ENCODE results near the gene MTO1.
A peak's percentile ranks its signal among the peaks of the same experiment; 100 is the strongest.
"Not testable (repeated sequence)": the region's sequence is repeated elsewhere in the genome, so short reads cannot be mapped to it uniquely, and the experiment has no call there.

MTO1 gene, protein sequence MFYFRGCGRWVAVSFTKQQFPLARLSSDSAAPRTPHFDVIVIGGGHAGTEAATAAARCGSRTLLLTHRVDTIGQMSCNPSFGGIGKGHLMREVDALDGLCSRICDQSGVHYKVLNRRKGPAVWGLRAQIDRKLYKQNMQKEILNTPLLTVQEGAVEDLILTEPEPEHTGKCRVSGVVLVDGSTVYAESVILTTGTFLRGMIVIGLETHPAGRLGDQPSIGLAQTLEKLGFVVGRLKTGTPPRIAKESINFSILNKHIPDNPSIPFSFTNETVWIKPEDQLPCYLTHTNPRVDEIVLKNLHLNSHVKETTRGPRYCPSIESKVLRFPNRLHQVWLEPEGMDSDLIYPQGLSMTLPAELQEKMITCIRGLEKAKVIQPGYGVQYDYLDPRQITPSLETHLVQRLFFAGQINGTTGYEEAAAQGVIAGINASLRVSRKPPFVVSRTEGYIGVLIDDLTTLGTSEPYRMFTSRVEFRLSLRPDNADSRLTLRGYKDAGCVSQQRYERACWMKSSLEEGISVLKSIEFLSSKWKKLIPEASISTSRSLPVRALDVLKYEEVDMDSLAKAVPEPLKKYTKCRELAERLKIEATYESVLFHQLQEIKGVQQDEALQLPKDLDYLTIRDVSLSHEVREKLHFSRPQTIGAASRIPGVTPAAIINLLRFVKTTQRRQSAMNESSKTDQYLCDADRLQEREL

DNA sequence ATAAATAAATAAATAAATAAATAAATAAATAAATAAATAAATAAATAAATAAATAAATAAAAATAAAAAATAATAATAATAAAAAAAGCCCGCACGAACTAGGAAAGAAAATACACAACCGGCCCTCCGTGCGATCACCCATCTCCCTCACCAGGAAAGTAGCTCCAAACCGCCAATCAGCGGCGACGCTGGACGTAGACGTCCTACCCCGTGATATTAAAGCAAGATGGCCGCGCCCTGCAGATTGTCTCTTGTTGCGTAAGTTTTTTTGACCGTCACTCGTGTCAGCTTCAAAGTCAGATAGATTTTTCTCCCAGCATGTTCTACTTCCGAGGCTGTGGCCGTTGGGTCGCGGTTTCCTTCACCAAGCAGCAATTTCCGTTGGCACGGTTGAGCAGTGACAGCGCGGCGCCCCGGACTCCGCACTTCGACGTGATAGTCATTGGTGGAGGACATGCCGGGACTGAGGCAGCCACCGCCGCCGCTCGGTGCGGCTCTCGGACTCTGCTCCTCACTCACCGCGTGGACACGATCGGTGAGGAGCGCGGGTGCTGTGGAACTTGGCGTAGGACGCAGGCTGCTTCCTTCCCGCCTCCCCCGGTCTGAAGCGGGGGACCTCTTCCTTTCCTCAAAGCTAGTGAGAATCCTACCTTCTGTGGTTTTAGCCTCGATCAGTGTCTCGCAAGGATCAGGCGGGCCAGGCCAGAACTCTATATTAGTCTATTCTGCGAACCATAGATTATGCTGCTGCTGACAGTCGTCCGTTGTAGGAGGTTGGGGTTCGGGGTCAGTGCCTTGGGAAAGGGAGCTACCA, at the start of gene MTO1:
Gene MTO1, plus strand, starts transcription at position 201 of the 814 bp plus-strand sequence. Its CDS starts 118 bp downstream, at position 319.
- DNase-seq (ENCODE audit: low spot score): peak; percentile 91

DNA sequence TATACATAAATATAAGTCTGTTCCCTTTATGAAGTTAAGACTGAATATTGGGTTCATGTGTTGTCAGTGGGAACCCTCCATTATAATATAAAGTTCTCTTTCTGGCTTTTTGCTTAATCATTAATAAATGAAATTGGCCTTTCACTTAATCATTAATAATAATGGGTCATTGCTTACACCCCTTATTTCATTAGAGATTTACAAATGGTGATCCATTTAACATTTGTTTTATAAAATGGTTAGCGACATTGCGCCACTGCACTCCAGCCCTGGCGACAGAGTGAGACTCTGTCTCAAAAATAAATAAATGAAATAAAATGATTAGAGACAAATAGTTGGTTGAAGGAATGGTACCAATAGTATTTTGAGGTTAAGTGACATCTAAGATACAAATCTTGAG, 48.4 kb upstream of the MTO1 start:
- DNase-seq (ENCODE audit: low spot score): no peak

DNA sequence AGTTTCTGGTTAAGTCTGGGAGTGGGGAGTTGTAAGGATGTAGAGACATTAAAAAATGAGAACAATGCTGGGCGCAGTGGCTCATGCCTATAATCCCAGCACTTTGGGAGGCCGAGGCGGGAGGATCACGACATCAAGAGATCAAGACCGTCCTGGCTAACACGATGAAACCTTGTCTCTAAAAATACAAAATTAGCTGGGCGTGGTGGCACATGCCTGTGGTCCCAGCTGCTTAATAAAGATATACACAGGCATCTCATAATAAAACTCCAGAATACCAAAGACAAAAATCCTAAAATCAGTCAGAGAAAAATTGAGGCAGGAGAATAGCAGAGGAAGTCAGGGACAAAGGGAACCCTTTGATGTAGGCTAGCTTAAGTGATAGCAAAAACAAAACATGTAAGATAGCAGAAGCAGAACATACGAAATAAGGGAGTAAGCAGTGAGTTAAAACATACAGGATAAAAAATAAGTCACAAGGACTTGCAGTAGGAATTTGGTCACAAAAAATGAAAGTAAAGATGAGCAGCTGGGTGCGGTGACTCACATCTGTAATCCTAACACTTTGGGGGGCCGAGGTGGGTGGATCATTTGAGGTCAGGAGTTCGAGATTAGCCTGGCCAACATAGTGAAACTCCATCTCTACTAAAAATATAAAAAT, 43.3 kb upstream of the MTO1 start:
- no peak for DNase-seq (ENCODE audit: low spot score)

DNA sequence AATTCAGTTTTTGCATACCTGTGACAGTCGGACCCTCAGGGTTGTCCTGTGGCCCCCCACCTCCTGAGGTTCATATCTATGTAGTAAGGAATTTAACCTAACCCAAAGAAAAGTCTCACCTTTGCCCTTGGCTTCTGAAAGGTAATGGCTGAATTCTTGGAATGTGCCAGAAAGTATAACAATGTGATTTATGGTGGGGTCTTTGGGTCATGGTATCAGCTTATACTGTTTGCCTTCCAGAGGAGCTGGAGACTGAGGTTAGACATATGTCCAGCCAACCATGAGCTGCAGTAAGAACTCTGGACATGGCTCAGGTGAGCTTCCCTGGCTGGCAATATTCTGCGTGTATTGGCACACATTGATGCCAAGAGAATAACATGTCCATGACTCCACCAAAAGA, 40.0 kb upstream of the MTO1 start:
- DNase-seq (ENCODE audit: low spot score): no peak

DNA sequence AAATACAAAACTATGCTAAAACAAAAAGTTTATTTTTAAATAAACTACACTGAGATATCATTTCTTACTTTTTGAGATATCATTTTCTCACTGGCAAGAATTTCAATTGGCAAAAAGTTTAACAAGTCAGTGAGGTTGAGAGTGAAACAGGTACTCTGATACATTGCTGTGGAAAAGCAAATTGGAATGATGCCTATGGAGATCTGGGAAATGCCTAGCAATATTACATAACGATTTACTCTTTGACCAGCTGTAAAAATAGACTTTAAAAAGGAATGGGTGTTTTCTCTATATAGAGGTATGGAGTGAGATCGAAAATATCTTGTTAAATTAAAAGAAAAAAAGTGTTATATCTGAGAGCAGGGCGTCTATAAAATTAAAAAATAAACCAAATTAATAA, 26.3 kb upstream of the MTO1 start:
- DNase-seq (ENCODE audit: low spot score): no peak

DNA sequence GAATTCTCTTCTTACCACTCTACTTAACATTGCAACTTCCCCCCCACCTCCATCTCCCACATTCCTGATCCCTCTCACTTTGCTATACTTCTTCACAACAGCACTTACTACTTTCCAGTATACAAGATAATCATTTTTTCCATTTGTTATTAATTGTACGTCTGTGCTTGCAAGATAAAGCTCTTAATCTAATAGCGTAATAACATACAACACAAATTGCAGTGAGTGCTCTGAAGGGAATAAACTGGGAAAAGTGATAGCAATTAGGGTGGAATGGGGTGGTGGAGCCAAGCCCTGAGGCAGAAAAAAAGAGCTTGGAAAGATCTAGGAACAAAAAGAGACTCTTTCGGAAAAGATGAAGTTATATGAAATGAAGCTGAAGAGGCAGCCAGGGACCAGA, 18.0 kb upstream of the MTO1 start:
- no peak for DNase-seq (ENCODE audit: low spot score)

DNA sequence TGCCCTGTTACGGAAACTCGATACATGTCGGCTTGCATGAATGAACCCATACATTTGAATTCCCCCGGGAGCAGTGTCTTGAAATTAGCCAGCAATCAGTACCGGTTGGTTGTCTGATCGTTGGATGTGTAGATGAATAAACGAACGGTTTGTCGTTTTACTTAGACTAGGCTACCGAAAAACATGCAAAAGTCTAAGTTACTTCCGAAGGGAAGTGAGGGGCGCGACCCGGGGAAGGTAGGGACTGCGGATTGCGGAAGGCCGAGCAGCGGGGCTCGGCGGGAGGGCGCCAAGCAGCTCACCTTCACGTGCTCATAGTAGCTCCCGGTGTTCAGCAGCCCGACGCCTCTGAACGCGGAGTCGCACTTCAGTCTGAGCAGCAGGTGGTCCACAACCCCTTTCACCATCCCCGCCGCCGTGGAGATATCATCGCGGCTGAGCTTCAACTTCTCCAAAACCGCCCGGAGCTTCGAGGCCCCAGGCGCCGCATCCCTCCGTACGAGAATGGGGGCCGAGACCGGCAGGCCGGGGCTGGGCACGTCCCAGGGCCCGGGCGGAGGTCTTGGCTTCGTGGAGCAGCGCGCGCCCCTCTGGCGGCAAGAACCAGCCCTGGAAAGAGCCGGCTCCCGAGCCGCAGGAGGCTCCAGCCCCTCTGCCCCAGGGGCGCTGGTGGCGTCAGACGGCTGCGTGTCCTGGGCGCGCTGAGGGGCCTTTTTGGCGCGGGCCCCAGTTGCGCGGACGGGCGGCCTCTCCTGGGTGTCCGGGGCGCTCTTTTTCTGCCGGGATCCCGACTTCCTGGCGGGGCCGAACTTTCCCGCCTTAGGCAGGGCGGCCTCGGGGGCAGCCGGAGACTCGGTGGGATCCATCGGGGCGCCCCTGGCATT, 10.1 kb upstream of the MTO1 start:
- peak; percentile 57 for DNase-seq (ENCODE audit: low spot score)

DNA sequence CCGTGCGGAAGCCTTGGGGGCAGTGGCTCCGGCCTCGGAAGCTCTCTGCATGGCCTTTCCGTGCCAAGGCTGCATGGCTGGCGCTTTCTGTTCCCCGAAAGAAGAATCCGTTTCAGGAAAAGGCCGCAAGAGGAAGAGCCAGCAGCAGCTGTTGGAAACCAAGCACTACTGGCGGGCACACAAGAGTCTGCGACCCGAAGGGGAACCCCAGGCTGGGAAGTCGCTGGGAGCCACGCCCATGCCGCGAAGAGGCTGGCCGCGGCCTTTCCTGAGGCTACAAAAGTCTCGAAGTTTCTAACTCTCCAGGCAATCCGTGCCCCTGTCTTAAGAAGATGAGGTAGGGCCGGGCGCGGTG, 9.5 kb upstream of the MTO1 start, which contains the start of gene CGAS:
Gene CGAS, minus strand, starts transcription at position 191 of the 355 bp plus-strand sequence. Its CDS starts 116 bp downstream, at position 75.
- DNase-seq (ENCODE audit: low spot score): peak; percentile 79

DNA sequence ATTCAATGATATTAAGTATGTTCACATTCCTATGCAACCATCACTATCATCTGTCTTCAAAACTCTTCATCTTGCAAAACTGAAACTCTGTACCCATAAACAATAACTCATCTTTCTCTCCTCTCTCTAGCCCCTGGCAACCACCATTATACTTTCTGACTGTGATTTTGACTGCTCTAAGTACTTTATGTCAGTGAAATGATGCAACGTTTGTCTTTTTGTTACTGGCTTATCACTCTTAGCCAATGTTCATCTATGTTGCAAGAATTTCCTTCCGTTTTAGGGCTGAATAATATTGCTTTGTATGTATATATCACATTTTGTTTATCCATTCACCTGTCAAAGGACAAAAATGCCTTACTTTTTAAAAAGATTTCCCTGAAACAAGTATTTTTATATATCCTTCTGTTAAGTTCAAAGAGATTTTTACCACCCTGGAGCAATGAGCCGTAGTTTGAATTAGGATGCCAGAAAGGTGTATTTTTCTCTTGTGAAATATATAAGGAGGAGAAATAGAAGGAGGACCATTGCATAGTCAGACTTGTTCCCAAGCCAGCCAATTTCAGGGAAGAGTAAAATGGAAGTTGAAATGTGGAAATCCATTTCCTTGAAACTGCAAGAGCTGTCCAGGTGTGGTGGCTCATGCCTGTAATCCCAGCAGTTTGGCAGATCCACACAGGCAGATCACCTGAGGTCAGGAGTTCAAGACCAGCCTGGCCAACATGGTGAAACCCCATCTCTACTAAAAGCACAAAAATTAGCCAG, 5.5 kb upstream of the MTO1 start:
- DNase-seq (ENCODE audit: low spot score): no peak

DNA sequence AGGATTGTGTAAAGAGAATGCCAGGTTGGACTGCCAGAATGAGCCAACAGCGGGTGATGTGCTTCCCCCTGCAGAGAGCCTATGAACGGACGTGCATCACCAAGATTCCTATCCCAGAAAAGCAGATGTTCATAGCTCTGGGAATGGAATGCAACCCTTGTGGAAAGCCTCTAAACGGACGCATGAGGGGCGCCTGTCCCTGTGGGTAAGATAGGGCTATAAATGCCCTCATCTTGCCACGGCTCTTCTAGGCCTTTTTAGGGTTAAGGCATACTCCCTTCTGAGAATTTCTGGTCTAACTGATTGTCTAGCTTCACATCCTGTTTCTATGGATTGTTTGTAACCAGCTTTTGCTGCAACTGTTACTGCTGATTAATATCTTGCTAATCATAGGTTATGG, 2.1 kb upstream of the MTO1 start:
- DNase-seq (ENCODE audit: low spot score): not testable (repeated sequence)

DNA sequence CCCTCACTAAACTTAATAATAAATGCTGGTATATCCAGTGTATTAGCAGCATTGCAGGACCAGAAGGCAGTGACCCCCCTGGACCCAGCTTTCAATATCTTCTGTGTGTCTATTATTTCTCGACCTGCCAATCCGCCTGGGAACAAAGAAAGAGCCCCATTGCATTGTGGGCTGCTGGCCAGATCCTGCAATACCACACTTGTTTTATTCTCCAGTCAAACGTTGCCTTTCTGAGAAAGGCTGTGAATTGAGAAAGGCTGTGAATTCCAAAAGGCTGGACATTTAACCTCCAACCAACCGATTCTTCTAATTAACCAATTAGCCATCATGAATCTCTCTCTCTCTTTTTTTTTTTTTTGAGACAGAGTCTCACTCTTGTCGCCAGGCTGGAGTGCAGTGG, 1.5 kb upstream of the MTO1 start:
- no peak for DNase-seq (ENCODE audit: low spot score)

DNA sequence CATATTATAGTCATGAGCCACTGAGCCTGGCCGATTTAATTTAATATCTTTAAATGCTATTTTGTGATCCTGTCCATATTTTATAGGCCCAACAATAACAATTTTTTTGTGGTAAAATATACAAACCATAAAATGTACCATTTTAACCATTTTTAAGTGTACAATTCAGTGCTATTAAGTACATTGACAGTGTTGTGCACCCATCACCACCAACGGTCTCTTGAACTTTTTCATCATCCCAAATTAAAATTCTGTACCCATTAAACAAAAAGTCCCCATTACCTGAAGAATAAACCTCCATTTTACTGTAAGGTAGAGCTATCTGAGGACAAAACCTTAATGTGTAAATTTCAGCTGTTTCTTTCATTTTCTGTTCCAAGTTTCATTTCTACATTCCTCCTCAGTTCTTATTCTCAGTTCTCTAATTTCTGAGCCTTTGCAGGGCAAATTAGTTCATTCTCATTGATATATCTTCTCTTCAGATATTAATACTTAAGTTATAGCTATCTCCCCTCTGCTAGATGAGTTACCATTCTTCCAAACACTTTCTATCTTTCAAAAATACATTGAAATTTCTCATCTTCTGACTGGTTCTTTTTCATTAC, 10.3 kb downstream of the MTO1 start:
- no peak for DNase-seq (ENCODE audit: low spot score)

DNA sequence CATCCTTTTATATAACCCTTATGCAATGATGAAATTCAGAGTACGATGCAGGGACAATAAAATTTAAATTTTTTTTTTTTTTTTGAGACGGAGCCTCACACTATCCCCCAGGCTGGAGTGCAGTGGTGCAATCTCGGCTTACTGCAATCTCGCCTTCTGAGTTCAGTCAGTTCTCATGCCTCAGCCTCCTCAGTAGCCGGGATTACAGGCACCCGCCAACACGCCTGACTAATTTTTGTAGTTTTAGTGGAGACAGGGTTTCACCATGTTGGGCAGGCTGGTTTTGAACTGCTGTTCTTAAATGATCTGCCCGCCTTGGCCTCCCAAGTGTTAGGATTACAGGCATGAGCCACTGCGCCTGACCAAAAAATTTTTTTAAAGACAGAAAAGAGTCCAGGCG, 15.2 kb downstream of the MTO1 start:
- DNase-seq (ENCODE audit: low spot score): no peak

DNA sequence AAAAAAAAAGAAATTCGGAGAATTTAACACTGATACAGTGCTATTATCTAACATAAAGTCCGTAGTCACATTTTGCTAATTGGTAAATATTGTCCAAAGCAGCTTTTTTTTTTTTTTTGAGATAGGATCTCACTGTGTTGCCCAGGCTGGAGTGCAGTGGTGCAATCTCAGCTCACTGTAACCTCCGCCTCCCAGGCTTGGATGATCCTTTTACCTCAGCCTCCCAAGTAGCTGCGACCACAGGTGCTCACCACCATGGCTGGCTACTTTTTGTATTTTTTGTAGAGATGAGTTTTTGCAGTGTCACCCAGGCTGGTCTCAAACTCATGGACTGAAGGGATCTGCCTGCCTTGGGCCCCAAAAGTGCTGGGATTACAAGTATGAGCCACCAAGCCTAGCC, 15.9 kb downstream of the MTO1 start:
- no peak for DNase-seq (ENCODE audit: low spot score)

DNA sequence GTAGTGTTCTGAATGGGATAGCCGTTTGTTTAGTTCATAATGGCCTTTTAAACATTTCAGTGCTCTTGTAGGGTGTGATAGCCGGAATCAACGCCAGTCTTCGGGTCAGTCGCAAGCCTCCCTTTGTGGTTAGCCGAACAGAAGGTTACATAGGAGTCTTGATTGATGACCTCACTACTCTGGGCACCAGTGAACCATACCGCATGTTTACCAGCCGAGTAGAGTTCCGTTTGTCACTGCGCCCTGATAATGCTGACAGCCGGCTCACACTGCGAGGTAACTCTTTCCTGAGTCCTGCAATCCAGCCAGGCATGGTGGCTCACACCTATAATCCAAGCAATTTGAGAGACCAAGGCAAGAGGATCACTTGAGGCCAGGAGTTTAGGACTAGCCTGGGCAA, 20.4 kb downstream of the MTO1 start:
- no peak for DNase-seq (ENCODE audit: low spot score)

DNA sequence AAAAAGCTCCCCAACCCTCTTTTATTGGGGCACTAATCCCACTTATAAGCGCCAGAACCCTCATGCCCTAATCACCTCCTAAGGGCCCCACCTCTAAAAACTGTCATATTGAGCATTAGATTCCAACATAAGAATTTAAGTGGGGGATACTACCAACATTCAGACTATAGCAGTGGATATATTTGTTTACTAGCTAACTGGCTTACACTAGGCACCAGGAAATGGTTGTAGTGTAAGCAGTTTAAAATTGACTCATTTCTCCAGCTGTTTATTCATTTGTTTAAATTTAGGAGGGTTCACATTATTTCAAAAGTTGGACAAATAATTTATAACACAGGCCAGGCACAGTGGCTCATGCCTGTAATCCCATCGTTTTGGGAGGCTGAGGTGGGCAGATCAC, 22.9 kb downstream of the MTO1 start:
- DNase-seq (ENCODE audit: low spot score): no peak

DNA sequence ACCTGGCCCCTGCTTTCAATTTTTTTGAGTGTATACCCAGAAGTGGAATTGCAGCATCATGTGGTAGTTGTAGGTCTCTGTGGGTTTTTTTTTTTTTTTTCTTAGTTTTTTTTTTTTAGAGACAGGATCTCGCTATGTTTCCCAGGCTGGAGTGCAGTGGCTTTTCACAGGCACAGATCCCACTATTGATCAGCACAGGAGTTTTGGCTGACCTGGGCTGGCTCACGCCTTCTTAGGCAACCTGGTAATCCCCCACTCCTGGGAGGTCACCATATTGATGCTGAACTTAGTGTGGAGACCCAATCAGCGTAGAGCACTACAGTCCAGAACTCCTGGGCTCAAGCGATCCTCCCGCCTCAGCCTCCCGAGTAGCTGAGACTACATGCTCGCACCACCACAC, 25.9 kb downstream of the MTO1 start:
- DNase-seq (ENCODE audit: low spot score): no peak

DNA sequence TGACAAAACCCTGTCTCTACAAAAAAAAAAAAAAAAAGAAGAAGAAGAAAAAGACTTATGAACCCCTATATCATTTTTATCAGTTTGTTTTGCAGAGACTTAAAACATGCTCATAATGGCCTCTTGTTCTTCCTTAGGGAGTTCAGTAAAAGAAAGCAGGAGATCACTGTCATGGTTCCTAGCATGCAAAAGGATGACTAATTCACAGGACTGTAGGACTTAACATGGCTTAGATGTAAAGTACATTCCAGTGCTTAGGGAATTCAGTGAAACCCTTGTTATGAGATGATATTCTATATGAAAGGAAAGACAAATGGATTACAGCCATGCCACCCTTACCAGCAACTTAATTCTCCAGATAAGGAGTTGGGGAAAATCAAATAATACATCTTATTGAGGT, 29.8 kb downstream of the MTO1 start:
- peak; percentile 9 for DNase-seq (ENCODE audit: low spot score)

DNA sequence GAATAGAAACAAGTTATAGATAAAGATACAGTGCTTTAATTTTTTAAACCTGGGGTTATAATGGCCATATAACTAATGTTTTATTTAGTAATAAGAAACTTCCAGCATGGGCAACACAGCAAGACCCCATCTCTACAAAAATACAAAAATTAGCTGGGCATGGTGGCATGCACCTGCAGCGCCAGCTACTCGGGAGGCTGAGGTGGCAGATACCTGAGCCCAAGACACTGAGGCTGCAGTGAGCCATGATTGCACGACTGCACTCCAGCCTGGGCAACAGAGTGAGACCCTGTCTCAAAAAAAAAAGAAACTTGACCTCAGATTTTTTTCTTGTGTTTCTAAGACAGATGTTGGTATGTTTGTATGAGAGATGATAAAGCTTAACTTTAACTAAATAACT, 36.4 kb downstream of the MTO1 start:
- no peak for DNase-seq (ENCODE audit: low spot score)
